ENCODE measurements around the gene FSCB.

GRCh38 chr14:44477953-44478352 lies 29.1 kb downstream of the FSCB start:
- TF ChIP-seq CTCF (IDR thresholded peaks at IDR 0.05 in 2 of 3, conservative IDR thresholded peaks at IDR 0.05 in 1 of 3; ENCODE audit: borderline replicate concordance in 1 of 3, insufficient read depth in 1 of 3, low read depth in 2 of 3, low read length in 2 of 3) (no peak), ZBTB33 (IDR thresholded peaks at IDR 0.05; ENCODE audit: extremely low read depth, insufficient replicate concordance, low read length) (no peak), ZNF274 (IDR thresholded peaks at IDR 0.05; ENCODE audit: low read depth, low read length) (no peak), EZH2 (IDR thresholded peaks at IDR 0.05) (no peak), POLR2A (IDR thresholded peaks at IDR 0.05; ENCODE audit: borderline replicate concordance, extremely low read depth, insufficient read depth, insufficient read length) (no peak), EZH2phosphoT487 (IDR thresholded peaks at IDR 0.05; ENCODE audit: borderline replicate concordance) (no peak), JUND (IDR thresholded peaks at IDR 0.05) (no peak), POLR2AphosphoS5 (IDR thresholded peaks at IDR 0.05; ENCODE audit: low read depth, low read length) (no peak), ZFX (IDR thresholded peaks at IDR 0.05) (no peak), FOSL1 (IDR thresholded peaks at IDR 0.05; ENCODE audit: low read depth) (no peak), RAD21 (IDR thresholded peaks at IDR 0.05; ENCODE audit: low read depth) (no peak), YY1 (IDR thresholded peaks at IDR 0.05; ENCODE audit: extremely low read depth, insufficient replicate concordance, low read depth, low read length) (no peak)
